GM12892 (cell line): ENCODE data around the gene RBMS3.

Source experiments
- POLR2A ChIP-seq: IDR thresholded peaks from 2 replicates; pipeline ENCODE4 v1.6.1; 2011; ENCODE audit warnings: low read depth, low read length, control low read depth
- TAF1 ChIP-seq: IDR thresholded peaks from 2 replicates; pipeline ENCODE4 v1.6.1; 2011; ENCODE audit warnings: low read depth, mild to moderate bottlenecking, control low read depth, low read length, borderline replicate concordance

DNA sequence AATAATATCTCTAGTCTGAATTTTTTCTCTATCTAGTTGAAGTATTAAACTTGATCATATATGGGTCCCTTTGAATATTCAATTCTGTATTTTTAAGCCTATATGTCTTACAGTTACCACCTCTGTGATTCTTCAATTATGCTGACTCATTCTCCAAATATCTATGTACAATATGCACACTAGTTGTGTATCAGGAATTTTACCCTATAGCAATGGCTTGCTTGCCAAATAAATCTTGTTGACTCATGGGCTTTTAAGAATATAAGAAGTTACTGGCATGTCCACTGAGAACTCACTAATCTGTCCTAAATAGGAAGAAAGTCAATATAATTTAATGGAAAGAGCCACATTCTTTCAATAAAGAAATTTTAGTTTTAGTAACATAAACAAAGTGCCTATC is 656.3 kb downstream of the RBMS3 start:
- no peak for TF ChIP-seq TAF1
- no peak for TF ChIP-seq POLR2A
